ENCODE results near the gene YAP1.

DNA sequence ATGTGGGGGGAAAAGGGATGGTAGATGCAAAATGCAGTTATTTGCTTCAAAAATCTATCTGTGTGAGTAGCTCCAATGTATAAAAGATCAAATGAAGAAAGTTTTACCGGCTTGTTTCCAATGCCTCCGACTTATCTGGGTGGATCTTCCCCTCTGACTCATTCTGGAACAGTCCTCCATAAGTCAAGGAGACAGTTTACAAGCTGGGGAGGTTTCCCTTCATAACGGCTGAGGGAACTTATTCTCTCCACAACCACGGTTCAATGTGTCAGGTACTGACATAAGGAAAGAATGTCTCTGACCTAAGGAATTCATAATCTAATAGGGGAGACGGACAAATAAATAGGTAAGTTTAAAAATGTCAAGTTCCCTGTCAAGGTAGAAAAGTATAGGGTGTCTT, 157.4 kb downstream of the YAP1 start:
- TF ChIP-seq POLR2AphosphoS5 (IDR thresholded peaks at IDR 0.05; ENCODE audit: low read depth) (no peak), SPI1 (IDR thresholded peaks at IDR 0.05; ENCODE audit: borderline replicate concordance, low read depth) (no peak)
- TF ChIP-seq, protein P1, sequence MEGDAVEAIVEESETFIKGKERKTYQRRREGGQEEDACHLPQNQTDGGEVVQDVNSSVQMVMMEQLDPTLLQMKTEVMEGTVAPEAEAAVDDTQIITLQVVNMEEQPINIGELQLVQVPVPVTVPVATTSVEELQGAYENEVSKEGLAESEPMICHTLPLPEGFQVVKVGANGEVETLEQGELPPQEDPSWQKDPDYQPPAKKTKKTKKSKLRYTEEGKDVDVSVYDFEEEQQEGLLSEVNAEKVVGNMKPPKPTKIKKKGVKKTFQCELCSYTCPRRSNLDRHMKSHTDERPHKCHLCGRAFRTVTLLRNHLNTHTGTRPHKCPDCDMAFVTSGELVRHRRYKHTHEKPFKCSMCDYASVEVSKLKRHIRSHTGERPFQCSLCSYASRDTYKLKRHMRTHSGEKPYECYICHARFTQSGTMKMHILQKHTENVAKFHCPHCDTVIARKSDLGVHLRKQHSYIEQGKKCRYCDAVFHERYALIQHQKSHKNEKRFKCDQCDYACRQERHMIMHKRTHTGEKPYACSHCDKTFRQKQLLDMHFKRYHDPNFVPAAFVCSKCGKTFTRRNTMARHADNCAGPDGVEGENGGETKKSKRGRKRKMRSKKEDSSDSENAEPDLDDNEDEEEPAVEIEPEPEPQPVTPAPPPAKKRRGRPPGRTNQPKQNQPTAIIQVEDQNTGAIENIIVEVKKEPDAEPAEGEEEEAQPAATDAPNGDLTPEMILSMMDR (IDR thresholded peaks at IDR 0.05; ENCODE audit: insufficient read depth, low read length) = no peak
- TF ChIP-seq, protein P2, sequence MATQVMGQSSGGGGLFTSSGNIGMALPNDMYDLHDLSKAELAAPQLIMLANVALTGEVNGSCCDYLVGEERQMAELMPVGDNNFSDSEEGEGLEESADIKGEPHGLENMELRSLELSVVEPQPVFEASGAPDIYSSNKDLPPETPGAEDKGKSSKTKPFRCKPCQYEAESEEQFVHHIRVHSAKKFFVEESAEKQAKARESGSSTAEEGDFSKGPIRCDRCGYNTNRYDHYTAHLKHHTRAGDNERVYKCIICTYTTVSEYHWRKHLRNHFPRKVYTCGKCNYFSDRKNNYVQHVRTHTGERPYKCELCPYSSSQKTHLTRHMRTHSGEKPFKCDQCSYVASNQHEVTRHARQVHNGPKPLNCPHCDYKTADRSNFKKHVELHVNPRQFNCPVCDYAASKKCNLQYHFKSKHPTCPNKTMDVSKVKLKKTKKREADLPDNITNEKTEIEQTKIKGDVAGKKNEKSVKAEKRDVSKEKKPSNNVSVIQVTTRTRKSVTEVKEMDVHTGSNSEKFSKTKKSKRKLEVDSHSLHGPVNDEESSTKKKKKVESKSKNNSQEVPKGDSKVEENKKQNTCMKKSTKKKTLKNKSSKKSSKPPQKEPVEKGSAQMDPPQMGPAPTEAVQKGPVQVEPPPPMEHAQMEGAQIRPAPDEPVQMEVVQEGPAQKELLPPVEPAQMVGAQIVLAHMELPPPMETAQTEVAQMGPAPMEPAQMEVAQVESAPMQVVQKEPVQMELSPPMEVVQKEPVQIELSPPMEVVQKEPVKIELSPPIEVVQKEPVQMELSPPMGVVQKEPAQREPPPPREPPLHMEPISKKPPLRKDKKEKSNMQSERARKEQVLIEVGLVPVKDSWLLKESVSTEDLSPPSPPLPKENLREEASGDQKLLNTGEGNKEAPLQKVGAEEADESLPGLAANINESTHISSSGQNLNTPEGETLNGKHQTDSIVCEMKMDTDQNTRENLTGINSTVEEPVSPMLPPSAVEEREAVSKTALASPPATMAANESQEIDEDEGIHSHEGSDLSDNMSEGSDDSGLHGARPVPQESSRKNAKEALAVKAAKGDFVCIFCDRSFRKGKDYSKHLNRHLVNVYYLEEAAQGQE (IDR thresholded peaks at IDR 0.05; ENCODE audit: insufficient replicate concordance, low read depth) = no peak

All from HL-60 (cell line).